SH-SY5Y (cell line): ENCODE measurements around the gene MEF2D.

Experiments
- GATA2 ChIP-seq: IDR thresholded peaks from 2 replicates; pipeline ENCODE4 v1.6.1; 2011; ENCODE audit warnings: mild to moderate bottlenecking, low read depth, low read length
- GATA3 ChIP-seq: IDR thresholded peaks from 2 replicates; pipeline ENCODE4 v1.6.1; 2011; ENCODE audit warnings: low read depth, mild to moderate bottlenecking, low read length, moderate library complexity

DNA sequence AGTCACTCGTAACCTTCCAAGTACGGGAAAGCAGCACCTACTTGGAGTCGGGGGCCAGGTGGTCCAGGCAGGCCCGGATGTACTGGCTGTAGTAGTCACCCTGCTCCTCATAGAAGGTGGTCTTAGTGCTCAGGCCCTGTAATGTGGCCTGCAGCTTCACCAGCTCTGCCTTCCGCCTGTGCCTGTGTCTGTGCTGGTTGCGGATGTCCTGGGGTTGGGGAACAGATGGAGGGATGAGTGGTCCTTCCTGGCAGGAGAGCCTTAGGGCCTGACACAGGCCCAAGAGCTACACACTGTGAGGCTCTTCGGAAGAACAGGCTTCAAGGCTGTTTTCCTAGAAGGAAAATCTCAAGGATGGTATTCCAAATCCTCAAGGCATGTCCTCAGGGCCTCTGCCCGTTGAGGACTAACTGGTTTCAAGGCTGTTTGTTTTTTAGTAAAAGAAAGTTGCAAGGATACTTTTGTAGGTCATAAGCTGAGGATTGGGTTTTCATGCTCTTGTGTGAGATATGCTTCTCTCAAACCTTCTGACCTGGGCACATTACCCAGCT lies 28.4 kb upstream of the MEF2D start:
- TF ChIP-seq GATA2: no peak
- no peak for TF ChIP-seq GATA3
